Liver (tissue), 9 donors: ENCODE data around the gene DRC1. TPM values are rescaled to one million over a fixed set of nuclear protein-coding genes. Genes with fewer than 3 reads are reported as not detected.

Experiments used
- DNase-seq: peaks from one replicate; pipeline ENCODE4 v3.0.0-alpha.2; 2017; ENCODE audit warnings: low spot score
- H3K27ac ChIP-seq, 2 donors: one replicate each; pipeline ENCODE4 v1.7.0; 2013; ENCODE audit warnings: inconsistent platforms in 2 of 2, low read length in 2 of 2, control low read depth in 1 of 2, low read depth in 1 of 2, mild to moderate bottlenecking in 1 of 2
- H3K27me3 ChIP-seq, 4 donors: one replicate each; pipeline versions ENCODE4 v1.6.1 to v1.7.0; 2013; ENCODE audit warnings: low read length in 3 of 4, inconsistent platforms in 1 of 4, mild to moderate bottlenecking in 1 of 4, moderate library complexity in 1 of 4; ENCODE audit not compliant: control insufficient read depth in 4 of 4, insufficient read depth in 4 of 4
- H3K36me3 ChIP-seq, 4 donors: one replicate each; pipeline versions ENCODE4 v1.6.1 to v1.7.0; 2013; ENCODE audit warnings: low read length in 3 of 4, mild to moderate bottlenecking in 3 of 4, low read depth in 1 of 4, moderate library complexity in 1 of 4; ENCODE audit not compliant: control insufficient read depth in 4 of 4, insufficient read depth in 3 of 4
- H3K4me1 ChIP-seq, 4 donors: one replicate each; pipeline versions ENCODE4 v1.6.1 to v1.7.0; 2013; ENCODE audit warnings: low read length in 3 of 4, mild to moderate bottlenecking in 3 of 4, moderate library complexity in 1 of 4; ENCODE audit not compliant: control insufficient read depth in 4 of 4, insufficient read depth in 4 of 4
- H3K4me3 ChIP-seq, 3 donors: one replicate each; pipeline versions ENCODE4 v1.6.1 to v1.7.0; 2013; ENCODE audit warnings: low read length in 3 of 3, control low read depth in 1 of 3, low read depth in 1 of 3, mild to moderate bottlenecking in 1 of 3
- H3K9ac ChIP-seq, 2 donors: one replicate each; pipeline ENCODE4 v1.7.0; 2013; ENCODE audit warnings: low read length in 2 of 2, mild to moderate bottlenecking in 2 of 2, moderate library complexity in 2 of 2, control low read depth in 1 of 2, low read depth in 1 of 2
- H3K9me3 ChIP-seq, 4 donors: one replicate each; pipeline versions ENCODE4 v1.6.1 to v1.7.0; 2013; ENCODE audit warnings: low read length in 3 of 4; ENCODE audit not compliant: control insufficient read depth in 4 of 4
- ATF3 ChIP-seq: IDR thresholded peaks from 2 replicates; pipeline ENCODE4 v1.6.1; 2016; ENCODE audit warnings: antibody characterized with exemption
- EGR1 ChIP-seq, 2 donors: IDR thresholded peaks; 2 replicates each; pipeline ENCODE4 v1.6.1; 2016 to 2018; ENCODE audit warnings: antibody characterized with exemption in 2 of 2, low read depth in 2 of 2
- FOXA1 ChIP-seq: IDR thresholded peaks from 2 replicates; pipeline ENCODE4 v1.6.1; 2016; ENCODE audit warnings: antibody characterized with exemption
- FOXA2 ChIP-seq: IDR thresholded peaks from 2 replicates; pipeline ENCODE4 v1.6.1; 2016; ENCODE audit warnings: antibody characterized with exemption
- GABPA ChIP-seq, 2 donors: IDR thresholded peaks in 1 of 2; conservative IDR thresholded peaks in 1 of 2; 2 replicates each; pipeline ENCODE4 v1.6.1; 2016; ENCODE audit warnings: antibody characterized with exemption in 2 of 2, mild to moderate bottlenecking in 1 of 2, moderate library complexity in 1 of 2
- HNF4G ChIP-seq: IDR thresholded peaks from 2 replicates; pipeline ENCODE4 v1.6.1; 2016; ENCODE audit warnings: antibody characterized with exemption
- JUND ChIP-seq, 2 donors: IDR thresholded peaks; 2 replicates each; pipeline ENCODE4 v1.6.1; 2016; ENCODE audit warnings: antibody characterized with exemption in 2 of 2
- MAX ChIP-seq: IDR thresholded peaks from 2 replicates; pipeline ENCODE4 v1.6.1; 2016; ENCODE audit warnings: antibody characterized with exemption
- NR2F2 ChIP-seq: IDR thresholded peaks from 2 replicates; pipeline ENCODE4 v1.6.1; 2016; ENCODE audit warnings: antibody characterized with exemption
- RAD21 ChIP-seq, 2 donors: IDR thresholded peaks; 2 replicates each; pipeline ENCODE4 v1.6.1; 2016; ENCODE audit warnings: antibody characterized with exemption in 2 of 2, mild to moderate bottlenecking in 2 of 2
- REST ChIP-seq: IDR thresholded peaks from 2 replicates; pipeline ENCODE4 v1.6.1; 2016; ENCODE audit warnings: antibody characterized with exemption, mild to moderate bottlenecking
- TAF1 ChIP-seq: conservative IDR thresholded peaks from 2 replicates; pipeline ENCODE4 v1.6.1; 2016; ENCODE audit warnings: antibody characterized with exemption, mild to moderate bottlenecking
- ZBTB33 ChIP-seq: IDR thresholded peaks from 2 replicates; pipeline ENCODE4 v1.6.1; 2016; ENCODE audit warnings: antibody characterized with exemption
- WGBS: extraction: QIAGEN DNeasy Blood & Tissue Kit; methylation state at CpG from one replicate; pipeline ENCODE4 v1.1.7; 2013; 5-methylcytosine and 5-hydroxymethylcytosine counted together
- polyA plus RNA-seq, 2 donors: library from polyadenylated mRNA; stranded (reverse) in 1 of 2; unstranded in 1 of 2; fragments of 200-250 nt in 1 of 2; fragments of >200 nt in 1 of 2; fragmentation: Nextera tagmentation in 1 of 2; extraction: Ambion mirVana in 1 of 2; gene quantifications; one replicate each; pipeline versions ENCODE4 v1.2.1 to v1.2.3, GENCODE V29; 2013 to 2015
- total RNA-seq, 2 donors: library from RNA; depleted of rRNA; stranded (reverse); fragments of >200 nt; gene quantifications; one replicate each; pipeline ENCODE4 v1.2.3, GENCODE V29; 2014
- donor health status: healthy.
- donor health status: healthy.
- donor health status: healthy.
- donor health status: healthy.
- donor health status: healthy.

DRC1 gene
- total and polyA plus RNA-seq, 4 donors: 0.28 TPM; not detected in 3

GRCh38 chr2:26409785-26410184 is 8.1 kb downstream of the DRC1 start:
- Histone ChIP-seq H3K27ac (no peak overlapping the region), H3K4me1 (peaks cover 0 to 4% (median under 1%) of the 10 kb centered on the region in 4 donors), H3K9me3 (no peaks in the 10 kb centered on the region), H3K36me3 (no peaks in the 10 kb centered on the region), H3K9ac (no peak overlapping the region), H3K4me3 (no peak overlapping the region), H3K27me3 (no peaks in the 10 kb centered on the region)
- no peak for DNase-seq
- no peak for TF ChIP-seq GABPA (IDR thresholded peaks at IDR 0.05 in 1 of 2, conservative IDR thresholded peaks at IDR 0.05 in 1 of 2)
- TF ChIP-seq MAX: no peak
- TF ChIP-seq EGR1 (IDR thresholded peaks at IDR 0.05; ENCODE audit: low read depth in 2 of 2): no peak
- TF ChIP-seq RAD21 (IDR thresholded peaks at IDR 0.05): no peak
- WGBS: 86% methylated on average over 1 of the region's 1 CpG

GRCh38 chr2:26410764-26411243 is 9.1 kb downstream of the DRC1 start:
- no peak overlapping the region for H3K9ac ChIP-seq
- 95% methylated on average over 2 of the region's 2 CpGs for WGBS
- H3K4me3 ChIP-seq: no peak overlapping the region
- H3K27me3 ChIP-seq: no peaks in the 10 kb centered on the region
- no peaks in the 10 kb centered on the region for H3K36me3 ChIP-seq
- no peak overlapping the region for H3K27ac ChIP-seq
- TF ChIP-seq ATF3 (no peak), REST (no peak), TAF1 (no peak), FOXA1 (no peak), JUND (IDR thresholded peaks at IDR 0.05) (no peak), FOXA2 (no peak), ZBTB33 (no peak)
- peaks cover 0 to 4% (median under 1%) of the 10 kb centered on the region in 4 donors for H3K4me1 ChIP-seq
- no peak for DNase-seq
- no peaks in the 10 kb centered on the region for H3K9me3 ChIP-seq

GRCh38 chr2:26411419-26411818 is 9.7 kb downstream of the DRC1 start:
- no peak for DNase-seq
- no peak overlapping the region for H3K9ac ChIP-seq
- TF ChIP-seq GABPA (IDR thresholded peaks at IDR 0.05 in 1 of 2, conservative IDR thresholded peaks at IDR 0.05 in 1 of 2) (no peak), REST (no peak), ATF3 (no peak), EGR1 (IDR thresholded peaks at IDR 0.05; ENCODE audit: low read depth in 2 of 2) (no peak), HNF4G (no peak), FOXA1 (no peak), NR2F2 (no peak), TAF1 (no peak)
- no peaks in the 10 kb centered on the region for H3K27me3 ChIP-seq
- H3K27ac ChIP-seq: no peak overlapping the region
- H3K9me3 ChIP-seq: no peaks in the 10 kb centered on the region
- WGBS: 97% methylated on average over 6 of the region's 6 CpGs
- H3K4me1 ChIP-seq: peaks cover 0 to 4% (median under 1%) of the 10 kb centered on the region in 4 donors
- no peak overlapping the region for H3K4me3 ChIP-seq
- no peaks in the 10 kb centered on the region for H3K36me3 ChIP-seq
